Measurements from ENCODE around the gene CCL2. TPM values are rescaled to one million over a fixed set of nuclear protein-coding genes. Genes with fewer than 3 reads are reported as not detected.

Gene CCL2
- total RNA-seq, 2 donors from 2014 or later: 39.1 to 155 TPM

- intact Hi-C loops (cut with DNase I): no loop called here
These were observed 19.6 kb upstream of the CCL2 start for GRCh38 chr17:34235389-34236028.

GRCh38 chr17:34236281-34236892, 18.7 kb upstream of the CCL2 start:
- DNase-seq (ENCODE audit: low spot score): no peak
- intact Hi-C loops (cut with DNase I): no loop called here

More at GRCh38 chr17:34235389-34236028, 19.6 kb upstream of the CCL2 start:
- peak; percentile 88 for DNase-seq (ENCODE audit: low spot score)

GRCh38 chr17:34237458-34237857, 17.6 kb upstream of the CCL2 start:
- intact Hi-C loops (cut with DNase I): no loop called here
- DNase-seq (ENCODE audit: low spot score): no peak

- peak; percentile 89 for DNase-seq (ENCODE audit: low spot score)
- intact Hi-C loops (cut with DNase I): no loop called here
These were observed 14.0 kb upstream of the CCL2 start for GRCh38 chr17:34241062-34241461.

DNA sequence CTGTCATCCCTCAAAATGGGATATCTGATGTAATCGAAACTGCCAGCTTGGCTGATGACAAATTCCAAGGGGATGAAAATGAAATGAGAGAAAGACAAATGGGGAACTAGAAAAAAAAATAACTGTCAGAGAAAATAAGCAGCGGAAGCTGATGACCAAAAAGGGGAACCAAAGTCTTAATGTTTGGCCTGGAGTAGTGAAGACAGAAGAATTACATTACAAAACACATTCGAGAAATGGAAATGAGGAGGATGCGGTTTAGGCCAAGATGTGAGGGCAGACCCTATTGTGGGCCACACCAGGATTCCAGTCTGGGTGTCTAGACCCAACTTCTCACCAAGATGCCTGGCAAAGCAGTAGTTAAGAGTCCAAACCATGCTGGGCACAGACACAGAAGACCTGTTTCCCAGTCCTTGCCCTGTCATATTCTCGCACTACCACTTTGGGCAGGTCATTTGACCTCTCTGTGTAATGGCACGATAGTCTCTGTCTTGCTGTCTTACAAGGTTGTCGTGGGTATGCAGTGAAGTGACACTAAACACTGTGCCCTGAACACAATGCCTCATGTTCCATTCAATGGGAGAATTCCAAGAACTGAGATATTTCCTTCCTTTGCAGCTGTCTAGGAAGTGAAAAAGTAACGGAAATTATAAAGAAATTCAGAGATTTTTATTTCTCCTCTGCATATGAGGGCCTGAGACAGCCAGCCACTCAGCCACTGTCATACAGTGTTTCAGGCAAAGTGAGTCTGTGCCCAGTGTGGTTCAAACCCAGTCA, 12.3 kb upstream of the CCL2 start:
- no peak for DNase-seq (ENCODE audit: low spot score)
- intact Hi-C loops (cut with DNase I): no loop called here

DNA sequence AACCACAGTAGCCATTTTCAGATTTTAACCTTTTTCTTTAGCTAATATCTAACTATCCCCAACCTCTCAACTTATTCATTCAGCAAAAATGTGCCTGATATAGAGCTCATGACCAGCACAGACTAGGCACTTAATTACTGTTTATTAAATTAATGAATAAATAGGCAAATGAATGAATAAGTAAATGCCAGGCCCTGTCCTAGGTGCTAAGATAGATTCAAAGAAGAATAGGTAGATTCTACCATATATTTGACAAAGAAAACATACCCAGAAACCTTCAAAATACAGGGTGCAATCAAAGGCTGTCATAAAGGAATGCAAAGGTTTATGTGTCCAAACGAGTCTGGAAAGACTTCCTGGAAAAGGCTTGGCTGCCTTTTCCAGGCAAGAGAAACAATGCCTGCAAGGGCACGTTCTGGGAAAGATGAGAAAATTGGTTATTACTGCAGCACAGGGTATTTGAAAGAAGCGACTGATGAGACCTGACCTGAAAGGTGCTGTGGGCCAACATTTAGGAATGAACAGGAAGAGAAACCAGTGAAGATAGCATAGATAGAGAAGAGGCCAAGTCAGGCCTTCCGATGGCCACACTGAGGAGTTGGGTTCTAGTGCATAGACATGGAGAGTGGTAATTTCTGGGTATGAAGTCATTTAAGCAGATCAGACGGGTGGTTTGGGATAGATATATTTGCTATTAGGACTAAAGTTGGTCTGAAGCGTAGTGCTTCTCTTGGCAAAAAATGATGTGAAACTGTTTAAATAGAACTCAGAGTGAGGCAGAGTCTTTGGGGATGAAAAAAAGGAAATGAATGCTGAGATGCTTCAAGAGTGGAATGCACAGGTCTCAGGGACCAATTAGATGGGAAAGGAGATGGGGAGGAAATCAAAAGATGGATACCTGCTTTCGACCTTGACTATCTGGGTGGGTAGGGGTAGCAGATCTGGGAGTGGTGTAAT, 11.4 kb upstream of the CCL2 start:
- intact Hi-C loops (cut with DNase I): no loop called here
- no peak for DNase-seq (ENCODE audit: low spot score)

DNA sequence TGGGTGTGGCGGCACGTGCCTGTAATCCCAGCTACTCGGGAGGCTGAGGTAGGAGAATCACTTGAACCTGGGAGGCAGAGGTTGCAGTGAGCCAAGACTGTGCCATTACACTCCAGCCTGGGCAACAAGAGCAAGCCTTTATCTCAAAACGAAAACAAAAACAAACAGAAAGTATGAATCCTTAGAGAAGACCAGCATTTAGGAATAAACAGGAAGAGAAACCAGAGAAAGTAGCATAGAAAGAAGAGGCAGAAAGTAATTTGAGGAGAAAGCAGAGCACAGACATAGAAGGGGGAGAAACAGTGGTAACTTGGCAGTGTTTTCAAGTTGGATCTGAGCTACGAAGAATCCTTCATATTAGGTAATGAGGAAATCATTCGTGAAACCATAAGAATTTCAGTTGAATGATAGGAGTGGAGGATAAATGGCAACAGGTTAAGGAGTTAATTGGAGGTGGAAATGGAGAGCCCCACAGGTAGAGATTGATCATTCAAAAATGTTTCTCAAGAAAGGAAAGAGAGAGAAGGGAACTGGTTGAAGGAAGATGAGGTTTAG, 9.7 kb upstream of the CCL2 start:
- intact Hi-C loops (cut with DNase I): no loop called here

DNA sequence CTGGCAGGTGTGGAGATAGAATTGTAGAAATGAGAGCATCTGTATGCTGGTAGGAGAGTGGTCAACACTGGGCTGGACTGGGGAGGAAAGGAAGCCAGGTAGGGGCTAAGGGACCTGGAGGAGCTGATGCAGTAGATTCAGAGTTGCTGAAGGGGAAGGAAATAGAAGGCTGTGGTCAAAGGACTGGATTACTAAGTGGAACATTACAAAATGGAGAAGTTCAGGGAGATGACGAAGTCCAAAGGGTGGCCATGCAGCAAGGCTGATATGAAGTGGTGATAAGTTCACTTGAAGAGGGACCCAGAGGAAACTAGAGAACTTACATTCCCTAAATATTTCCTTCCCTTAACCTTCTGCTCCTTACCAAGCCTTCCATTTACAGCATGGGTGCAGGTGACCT, 8.6 kb upstream of the CCL2 start:
- intact Hi-C loops (cut with DNase I): no loop called here
- DNase-seq (ENCODE audit: low spot score): no peak

More for the DNA sequence above, 9.7 kb upstream of the CCL2 start:
- no peak for DNase-seq (ENCODE audit: low spot score)

- DNase-seq (ENCODE audit: low spot score): no peak
- intact Hi-C loops (cut with DNase I): no loop called here
These were observed 8.2 kb upstream of the CCL2 start for GRCh38 chr17:34246881-34247280.

DNA sequence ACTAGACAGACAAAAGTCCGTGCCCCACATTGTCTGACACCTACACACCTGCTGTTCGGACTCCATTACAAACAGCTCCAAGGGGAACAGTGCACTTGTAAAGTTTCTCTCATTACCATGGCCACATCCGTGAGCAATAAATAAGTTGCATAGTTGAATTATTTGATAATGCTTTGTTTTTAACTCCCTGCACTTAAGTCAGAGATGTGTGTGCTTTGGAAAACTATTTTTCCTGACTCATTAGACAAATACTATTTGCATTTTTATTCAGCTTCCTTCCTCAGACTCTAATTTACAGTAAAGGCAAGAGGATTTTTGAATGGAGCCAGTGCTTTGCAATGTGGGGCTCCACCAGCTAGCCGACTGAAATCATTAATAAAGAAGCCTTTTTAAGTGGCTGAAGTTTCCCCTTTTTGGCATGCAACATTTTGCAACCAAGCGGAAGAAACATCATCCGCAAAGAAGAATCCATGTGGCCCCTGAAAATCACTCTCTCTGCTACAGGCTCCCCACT, 6.5 kb upstream of the CCL2 start:
- intact Hi-C loops (cut with DNase I): no loop called here

GRCh38 chr17:34249061-34249460, 6.0 kb upstream of the CCL2 start:
- DNase-seq (ENCODE audit: low spot score): no peak
- intact Hi-C loops (cut with DNase I): no loop called here

More for the DNA sequence above, 6.5 kb upstream of the CCL2 start:
- no peak for DNase-seq (ENCODE audit: low spot score)

DNA sequence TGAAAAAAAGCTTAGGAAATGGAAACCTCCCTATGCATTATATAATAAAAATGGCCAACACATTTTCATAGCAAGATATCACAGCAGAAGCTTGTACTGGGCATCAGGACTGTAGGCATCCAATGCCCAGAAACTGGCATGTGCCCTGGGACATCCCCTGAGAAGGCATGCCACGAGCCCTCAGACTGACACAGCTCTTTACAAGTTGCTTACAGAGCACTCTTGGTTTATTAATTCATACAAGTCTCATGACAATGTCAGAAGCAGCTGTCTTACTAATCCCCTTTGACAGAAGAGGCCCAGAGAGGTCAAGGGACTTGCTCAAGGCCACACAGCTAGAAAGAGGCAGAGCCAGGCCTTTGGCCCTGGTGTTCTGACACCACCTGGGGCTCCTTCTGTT, 5.6 kb upstream of the CCL2 start:
- DNase-seq (ENCODE audit: low spot score): no peak
- intact Hi-C loops (cut with DNase I): no loop called here

GRCh38 chr17:34251186-34251585, 3.9 kb upstream of the CCL2 start:
- no peak for DNase-seq (ENCODE audit: low spot score)
- intact Hi-C loops (cut with DNase I): loop anchor here in 1 of 2 donors (5.0 kb wide), 1 partner anchor 56 kb away; no protein-coding TSS in a partner anchor

GRCh38 chr17:34252095-34252443, 3.0 kb upstream of the CCL2 start:
- no peak for DNase-seq (ENCODE audit: low spot score)

DNA sequence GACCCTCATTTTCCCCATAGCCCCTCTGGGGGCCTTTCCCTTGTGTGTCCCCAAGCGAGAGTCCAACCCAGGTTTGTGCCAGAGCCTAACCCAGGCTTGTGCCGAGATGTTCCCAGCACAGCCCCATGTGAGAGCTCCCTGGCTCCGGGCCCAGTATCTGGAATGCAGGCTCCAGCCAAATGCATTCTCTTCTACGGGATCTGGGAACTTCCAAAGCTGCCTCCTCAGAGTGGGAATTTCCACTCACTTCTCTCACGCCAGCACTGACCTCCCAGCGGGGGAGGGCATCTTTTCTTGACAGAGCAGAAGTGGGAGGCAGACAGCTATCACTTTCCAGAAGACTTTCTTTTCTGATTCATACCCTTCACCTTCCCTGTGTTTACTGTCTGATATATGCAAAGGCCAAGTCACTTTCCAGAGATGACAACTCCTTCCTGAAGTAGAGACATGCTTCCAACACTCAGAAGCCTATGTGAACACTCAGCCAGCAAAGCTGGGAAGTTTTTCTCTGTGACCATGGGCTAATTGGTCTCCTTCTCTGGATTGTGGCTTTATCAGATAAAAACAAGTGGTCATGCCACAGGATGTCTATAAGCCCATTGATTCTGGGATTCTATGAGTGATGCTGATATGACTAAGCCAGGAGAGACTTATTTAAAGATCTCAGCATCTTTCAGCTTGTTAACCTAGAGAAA, 2.5 kb upstream of the CCL2 start:
- intact Hi-C loops (cut with DNase I): loop anchor here (2.0 to 5.0 kb wide), 2 partner anchors 52 to 55 kb away; no protein-coding TSS in a partner anchor
- peak; percentile 97 for DNase-seq (ENCODE audit: low spot score)

More at GRCh38 chr17:34252095-34252443, 3.0 kb upstream of the CCL2 start:
- intact Hi-C loops (cut with DNase I): loop anchor here (2.0 to 5.0 kb wide), 2 partner anchors 51 to 55 kb away; no protein-coding TSS in a partner anchor

GRCh38 chr17:34253139-34253525, 2.0 kb upstream of the CCL2 start:
- intact Hi-C loops (cut with DNase I): loop anchor here (2.0 to 5.0 kb wide), 2 partner anchors 52 to 54 kb away; no protein-coding TSS in a partner anchor
- DNase-seq (ENCODE audit: low spot score): no peak

DNA sequence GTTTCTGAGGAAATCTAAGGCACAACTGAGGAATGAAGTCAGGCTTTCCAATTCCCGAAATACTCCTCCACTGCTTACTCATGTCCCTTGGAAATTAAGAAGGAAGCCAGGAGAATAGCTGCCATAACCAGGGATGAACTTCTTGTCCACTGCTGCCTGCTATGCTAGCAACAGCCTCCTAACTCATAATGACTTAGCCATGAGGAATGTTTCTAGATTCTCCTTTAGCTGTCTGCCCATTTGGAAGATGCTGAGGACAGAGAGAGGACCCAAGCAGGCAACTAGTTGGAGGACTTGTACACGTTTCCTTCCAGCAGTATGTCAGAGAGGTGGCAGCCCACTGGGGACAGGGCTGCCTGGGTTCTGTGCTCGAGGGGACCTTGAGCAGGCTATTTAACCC, 939 bp upstream of the CCL2 start:
- DNase-seq (ENCODE audit: low spot score): no peak
- intact Hi-C loops (cut with DNase I): loop anchor here in 1 of 2 donors (5.0 kb wide), 1 partner anchor 53 kb away; no protein-coding TSS in a partner anchor

DNA sequence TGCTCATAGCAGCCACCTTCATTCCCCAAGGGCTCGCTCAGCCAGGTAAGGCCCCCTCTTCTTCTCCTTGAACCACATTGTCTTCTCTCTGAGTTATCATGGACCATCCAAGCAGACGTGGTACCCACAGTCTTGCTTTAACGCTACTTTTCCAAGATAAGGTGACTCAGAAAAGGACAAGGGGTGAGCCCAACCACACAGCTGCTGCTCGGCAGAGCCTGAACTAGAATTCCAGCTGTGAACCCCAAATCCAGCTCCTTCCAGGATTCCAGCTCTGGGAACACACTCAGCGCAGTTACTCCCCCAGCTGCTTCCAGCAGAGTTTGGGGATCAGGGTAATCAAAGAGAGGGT, 272 bp downstream of the CCL2 start:
- intact Hi-C loops (cut with DNase I): no loop called here
- DNase-seq (ENCODE audit: low spot score): no peak

All from posterior vena cava (tissue), 2 donors.